HCT116 (cell line): ENCODE results near the gene AKAP8. TPM values are rescaled to one million over a fixed set of nuclear protein-coding genes. Genes with fewer than 3 reads are reported as not detected.

ENCODE experiments used
- ATAC-seq: fragments of 200-7000 bp; cut with Tn5 transposase; 2 replicates; pipeline ENCODE4 v1.9.1; 2020; ENCODE audit warnings: mild to moderate bottlenecking, moderate library complexity
- BruUV-seq: library from RNA; stranded (reverse); fragments of 400-500 nt; replicated peaks from 2 replicates; lab custom pipeline; 2021; lab: Mats Ljungman, UMichigan
- CTCF ChIA-PET: fragments of 300-600 bp; sonication (Branson Sonifier 250); formaldehyde crosslinking; loops from one replicate; lab custom pipeline; 2021; ENCODE audit warnings: antibody characterized with exemption; lab: Charles Lee
- POLR2A ChIA-PET: fragments of 300-600, 350-600 bp; sonication (Branson Sonifier 250); formaldehyde crosslinking; loops from one replicate; lab custom pipeline; 2021; ENCODE audit warnings: antibody characterized with exemption; lab: Charles Lee
- RAD21 ChIA-PET, 2 experiments: fragments of 300-600 bp; sonication (Branson Sonifier 250); formaldehyde crosslinking; loops; one replicate each; lab custom pipeline; 2023; ENCODE audit warnings: low total read pairs in 2 of 2; ENCODE audit not compliant: uncharacterized antibody in 2 of 2, unreplicated experiment in 2 of 2, low non-redundant PET in 1 of 2; lab: Charles Lee
- DNase-seq: peaks from one replicate; pipeline ENCODE4 v3.0.0-alpha.2; 2010; ENCODE audit warnings: low read depth, low spot score
- H2AFZ ChIP-seq: fragments of 200-600 bp; shearing (Covaris generic), sonication (generic); 2 replicates; pipeline ENCODE4 v1.6.1; 2017; ENCODE audit warnings: low read depth, mixed run types, mixed read lengths, antibody characterized with exemption, low read length; ENCODE audit not compliant: poor library complexity, severe bottlenecking
- H3K27ac ChIP-seq: 2 replicates; pipeline ENCODE4 v1.5.1; 2012; ENCODE audit warnings: low read depth, low read length
- H3K27me3 ChIP-seq: fragments of 200-600 bp; sonication (generic); 2 replicates; pipeline ENCODE4 v1.6.1; 2016; ENCODE audit warnings: mixed run types, low read length, mixed read lengths; ENCODE audit not compliant: insufficient read depth
- H3K36me3 ChIP-seq, 2 experiments: fragments of 200-500 bp in 1 of 2; fragments of 200-600 bp in 1 of 2; sonication (Bioruptor generic) in 1 of 2; sonication (generic) in 1 of 2; 2 replicates each; pipeline versions ENCODE4 v1.5.1 to v1.6.1; 2014 to 2016; ENCODE audit warnings: low read length in 2 of 2, inconsistent platforms in 1 of 2, mixed read lengths in 1 of 2, mixed run types in 1 of 2; ENCODE audit not compliant: insufficient read depth in 2 of 2, control insufficient read depth in 1 of 2
- H3K4me1 ChIP-seq, 2 experiments: fragments of 200-600 bp in 1 of 2; sonication (generic) in 1 of 2; 2 replicates each; pipeline versions ENCODE4 v1.5.1 to v1.6.1; 2012 to 2017; ENCODE audit warnings: low read length in 2 of 2, inconsistent platforms in 1 of 2, mild to moderate bottlenecking in 1 of 2, mixed read lengths in 1 of 2, mixed run types in 1 of 2, moderate library complexity in 1 of 2; ENCODE audit not compliant: insufficient read depth in 2 of 2, control insufficient read depth in 1 of 2
- H3K4me2 ChIP-seq: fragments of 200-600 bp; sonication (generic); 2 replicates; pipeline ENCODE4 v1.6.1; 2017; ENCODE audit warnings: mixed run types, low read length, mixed read lengths
- H3K4me3 ChIP-seq, 2 experiments: fragments of 200-600 bp in 1 of 2; sonication (generic) in 1 of 2; replicated peaks in 1 of 2; 2 replicates each; pipeline ENCODE4 v1.5.1; 2011 to 2016; ENCODE audit warnings: low read length in 2 of 2, control low read depth in 1 of 2, low read depth in 1 of 2, mild to moderate bottlenecking in 1 of 2, mixed read lengths in 1 of 2, mixed run types in 1 of 2
- H3K79me2 ChIP-seq: fragments of 200-600 bp; sonication (generic); 2 replicates; pipeline ENCODE4 v1.6.1; 2017; ENCODE audit warnings: mild to moderate bottlenecking, mixed run types, low read length, moderate library complexity, mixed read lengths; ENCODE audit not compliant: insufficient read depth
- H3K9ac ChIP-seq: fragments of 200-600 bp; sonication (generic); 2 replicates; pipeline ENCODE4 v1.6.1; 2016; ENCODE audit warnings: low read length, mixed read lengths
- H3K9me2 ChIP-seq: fragments of 200-600 bp; sonication (generic), shearing (Covaris generic); 2 replicates; pipeline ENCODE4 v1.6.1; 2017; ENCODE audit warnings: mixed run types, mild to moderate bottlenecking, moderate library complexity; ENCODE audit not compliant: insufficient read depth
- H3K9me3 ChIP-seq, 2 experiments: fragments of 200-500 bp in 1 of 2; fragments of 200-600 bp in 1 of 2; sonication (Bioruptor generic) in 1 of 2; sonication (generic) in 1 of 2; 2 replicates each; pipeline ENCODE4 v1.6.1; 2014 to 2017; ENCODE audit warnings: low read length in 2 of 2, mixed read lengths in 2 of 2, inconsistent platforms in 1 of 2, low read depth in 1 of 2, mild to moderate bottlenecking in 1 of 2, mixed run types in 1 of 2, moderate library complexity in 1 of 2; ENCODE audit not compliant: control insufficient read depth in 1 of 2, insufficient read depth in 1 of 2
- H4K20me1 ChIP-seq: fragments of 200-600 bp; sonication (generic), shearing (Covaris generic); 2 replicates; pipeline ENCODE4 v1.6.1; 2017; ENCODE audit warnings: mixed run types, mild to moderate bottlenecking, moderate library complexity; ENCODE audit not compliant: insufficient read depth
- CEBPB ChIP-seq: IDR thresholded peaks from 2 replicates; pipeline ENCODE4 v1.6.1; 2012; ENCODE audit warnings: low read depth
- EGR1 ChIP-seq: IDR thresholded peaks from 2 replicates; pipeline ENCODE4 v1.6.1; 2012; ENCODE audit warnings: low read depth
- ELF1 ChIP-seq: IDR thresholded peaks from 2 replicates; pipeline ENCODE4 v1.6.1; 2012; ENCODE audit warnings: low read depth, borderline replicate concordance
- EZH2 ChIP-seq: fragments of 200-600 bp; sonication (generic); IDR thresholded peaks from 2 replicates; pipeline ENCODE4 v1.6.1; 2017; ENCODE audit warnings: antibody characterized with exemption, mixed run types
- EZH2phosphoT487 ChIP-seq: fragments of 200-600 bp; IDR thresholded peaks from 2 replicates; pipeline ENCODE4 v1.6.1; 2018; ENCODE audit warnings: antibody characterized with exemption, borderline replicate concordance
- FOSL1 ChIP-seq: IDR thresholded peaks from 2 replicates; pipeline ENCODE4 v1.6.1; 2012; ENCODE audit warnings: low read depth
- JUND ChIP-seq: IDR thresholded peaks from 2 replicates; pipeline ENCODE4 v1.6.1; 2012
- RAD21 ChIP-seq: IDR thresholded peaks from 2 replicates; pipeline ENCODE4 v1.6.1; 2012; ENCODE audit warnings: low read depth, mild to moderate bottlenecking
- SIN3A ChIP-seq: IDR thresholded peaks from 2 replicates; pipeline ENCODE4 v1.6.1; 2012; ENCODE audit warnings: low read depth
- SRF ChIP-seq: IDR thresholded peaks from 2 replicates; pipeline ENCODE4 v1.6.1; 2012; ENCODE audit warnings: low read depth
- TCF7L2 ChIP-seq: IDR thresholded peaks from 2 replicates; pipeline ENCODE4 v1.7.0; 2011; ENCODE audit warnings: borderline replicate concordance, inconsistent platforms; ENCODE audit not compliant: insufficient read depth, insufficient read length; ENCODE audit errors: extremely low read depth
- ZFX ChIP-seq: fragments of 450-650 bp; IDR thresholded peaks from 2 replicates; pipeline ENCODE4 v1.6.1; 2017
- ZNF274 ChIP-seq: fragments of 200-500 bp; sonication (Bioruptor generic); IDR thresholded peaks from 2 replicates; pipeline ENCODE4 v1.6.1; 2014; ENCODE audit warnings: mild to moderate bottlenecking, low read depth, low read length, inconsistent platforms
- intact Hi-C: fragments of 100-400 bp; cut with micrococcal nuclease; formaldehyde crosslinking; loops from 2 replicates; pipeline ENCODE4 v1.10.0; 2022
- total RNA-seq: library from RNA; stranded (reverse); gene quantifications from one replicate; pipeline ENCODE4 v1.2.1, GENCODE V29; 2021; ENCODE audit not compliant: unreplicated experiment
- TF ChIP-seq, protein P1 (sequence below): IDR thresholded peaks from 2 replicates; pipeline ENCODE4 v1.6.1; 2011; ENCODE audit warnings: mild to moderate bottlenecking, low read length, moderate library complexity; ENCODE audit not compliant: insufficient replicate concordance; ENCODE audit errors: extremely low read depth
- TF ChIP-seq, protein P2 (sequence below): IDR thresholded peaks from 2 replicates; pipeline ENCODE4 v1.6.1; 2012; ENCODE audit warnings: low read depth
- TF ChIP-seq, protein P3 (sequence below): IDR thresholded peaks from 2 replicates; pipeline ENCODE4 v1.6.1; 2012
- TF ChIP-seq, protein P4 (sequence below), 3 experiments: fragments of 200-600 bp in 1 of 3; sonication (generic) in 1 of 3; IDR thresholded peaks in 2 of 3; conservative IDR thresholded peaks in 1 of 3; 2 replicates each; pipeline ENCODE4 v1.5.1; 2012 to 2017; ENCODE audit warnings: low read depth in 2 of 3, low read length in 2 of 3, antibody characterized with exemption in 1 of 3, borderline replicate concordance in 1 of 3, control low read depth in 1 of 3, mild to moderate bottlenecking in 1 of 3, mixed read lengths in 1 of 3, mixed run types in 1 of 3, moderate library complexity in 1 of 3; ENCODE audit not compliant: insufficient read depth in 1 of 3
- TF ChIP-seq, protein P5 (sequence below): IDR thresholded peaks from 2 replicates; pipeline ENCODE4 v1.6.1; 2012

Gene AKAP8
- total RNA-seq, 1 experiment from 2014 or later, result 50.6 TPM

DNA sequence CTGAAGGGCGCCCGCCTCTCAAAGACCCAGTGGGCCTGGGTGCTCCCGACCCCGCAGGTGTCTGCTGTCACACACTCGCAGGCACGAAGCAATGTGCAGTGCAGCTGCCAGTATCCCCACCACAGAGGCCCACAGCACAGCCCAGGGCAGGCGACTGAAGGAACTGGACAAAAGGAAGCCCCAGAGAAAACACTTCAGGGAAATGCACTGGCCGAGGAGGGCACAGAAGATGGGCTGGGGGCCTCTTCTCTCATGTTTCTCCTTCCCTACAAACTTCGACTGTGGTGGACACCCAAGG, 10.0 kb downstream of the AKAP8 start:
- no peaks in the 10 kb centered on the region for H3K4me1 ChIP-seq
- RAD21 ChIA-PET, result no interaction called here
- no peak overlapping the region for H3K27ac ChIP-seq
- BruUV-seq, result no TSS peak
- H3K9me2 ChIP-seq, result no peaks in the 10 kb centered on the region
- no peak overlapping the region for H3K4me2 ChIP-seq
- no peaks in the 10 kb centered on the region for H4K20me1 ChIP-seq
- no peak for ATAC-seq
- H3K27me3 ChIP-seq, result no peaks in the 10 kb centered on the region
- intact Hi-C loops, result no loop called here
- H2AFZ ChIP-seq, result no peak overlapping the region
- no peaks in the 10 kb centered on the region for H3K9me3 ChIP-seq
- POLR2A ChIA-PET, result no interaction called here
- CTCF ChIA-PET, result no interaction called here
- H3K79me2 ChIP-seq, result peaks cover 31% of the 10 kb centered on the region
- peaks cover 32 to 67% of the 10 kb centered on the region in 2 experiments for H3K36me3 ChIP-seq
- no peak for DNase-seq
- TF ChIP-seq, protein P1, sequence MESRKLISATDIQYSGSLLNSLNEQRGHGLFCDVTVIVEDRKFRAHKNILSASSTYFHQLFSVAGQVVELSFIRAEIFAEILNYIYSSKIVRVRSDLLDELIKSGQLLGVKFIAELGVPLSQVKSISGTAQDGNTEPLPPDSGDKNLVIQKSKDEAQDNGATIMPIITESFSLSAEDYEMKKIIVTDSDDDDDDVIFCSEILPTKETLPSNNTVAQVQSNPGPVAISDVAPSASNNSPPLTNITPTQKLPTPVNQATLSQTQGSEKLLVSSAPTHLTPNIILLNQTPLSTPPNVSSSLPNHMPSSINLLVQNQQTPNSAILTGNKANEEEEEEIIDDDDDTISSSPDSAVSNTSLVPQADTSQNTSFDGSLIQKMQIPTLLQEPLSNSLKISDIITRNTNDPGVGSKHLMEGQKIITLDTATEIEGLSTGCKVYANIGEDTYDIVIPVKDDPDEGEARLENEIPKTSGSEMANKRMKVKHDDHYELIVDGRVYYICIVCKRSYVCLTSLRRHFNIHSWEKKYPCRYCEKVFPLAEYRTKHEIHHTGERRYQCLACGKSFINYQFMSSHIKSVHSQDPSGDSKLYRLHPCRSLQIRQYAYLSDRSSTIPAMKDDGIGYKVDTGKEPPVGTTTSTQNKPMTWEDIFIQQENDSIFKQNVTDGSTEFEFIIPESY, result no peak
- TF ChIP-seq CEBPB, result no peak
- TF ChIP-seq, protein P2, sequence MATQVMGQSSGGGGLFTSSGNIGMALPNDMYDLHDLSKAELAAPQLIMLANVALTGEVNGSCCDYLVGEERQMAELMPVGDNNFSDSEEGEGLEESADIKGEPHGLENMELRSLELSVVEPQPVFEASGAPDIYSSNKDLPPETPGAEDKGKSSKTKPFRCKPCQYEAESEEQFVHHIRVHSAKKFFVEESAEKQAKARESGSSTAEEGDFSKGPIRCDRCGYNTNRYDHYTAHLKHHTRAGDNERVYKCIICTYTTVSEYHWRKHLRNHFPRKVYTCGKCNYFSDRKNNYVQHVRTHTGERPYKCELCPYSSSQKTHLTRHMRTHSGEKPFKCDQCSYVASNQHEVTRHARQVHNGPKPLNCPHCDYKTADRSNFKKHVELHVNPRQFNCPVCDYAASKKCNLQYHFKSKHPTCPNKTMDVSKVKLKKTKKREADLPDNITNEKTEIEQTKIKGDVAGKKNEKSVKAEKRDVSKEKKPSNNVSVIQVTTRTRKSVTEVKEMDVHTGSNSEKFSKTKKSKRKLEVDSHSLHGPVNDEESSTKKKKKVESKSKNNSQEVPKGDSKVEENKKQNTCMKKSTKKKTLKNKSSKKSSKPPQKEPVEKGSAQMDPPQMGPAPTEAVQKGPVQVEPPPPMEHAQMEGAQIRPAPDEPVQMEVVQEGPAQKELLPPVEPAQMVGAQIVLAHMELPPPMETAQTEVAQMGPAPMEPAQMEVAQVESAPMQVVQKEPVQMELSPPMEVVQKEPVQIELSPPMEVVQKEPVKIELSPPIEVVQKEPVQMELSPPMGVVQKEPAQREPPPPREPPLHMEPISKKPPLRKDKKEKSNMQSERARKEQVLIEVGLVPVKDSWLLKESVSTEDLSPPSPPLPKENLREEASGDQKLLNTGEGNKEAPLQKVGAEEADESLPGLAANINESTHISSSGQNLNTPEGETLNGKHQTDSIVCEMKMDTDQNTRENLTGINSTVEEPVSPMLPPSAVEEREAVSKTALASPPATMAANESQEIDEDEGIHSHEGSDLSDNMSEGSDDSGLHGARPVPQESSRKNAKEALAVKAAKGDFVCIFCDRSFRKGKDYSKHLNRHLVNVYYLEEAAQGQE, result no peak
- TF ChIP-seq ZFX, result no peak
- no peak for TF ChIP-seq TCF7L2
- no peak for TF ChIP-seq ELF1
- TF ChIP-seq, protein P3, sequence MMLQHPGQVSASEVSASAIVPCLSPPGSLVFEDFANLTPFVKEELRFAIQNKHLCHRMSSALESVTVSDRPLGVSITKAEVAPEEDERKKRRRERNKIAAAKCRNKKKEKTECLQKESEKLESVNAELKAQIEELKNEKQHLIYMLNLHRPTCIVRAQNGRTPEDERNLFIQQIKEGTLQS, result no peak
- no peak for TF ChIP-seq RAD21
- TF ChIP-seq SIN3A, result no peak
- TF ChIP-seq, protein P4, sequence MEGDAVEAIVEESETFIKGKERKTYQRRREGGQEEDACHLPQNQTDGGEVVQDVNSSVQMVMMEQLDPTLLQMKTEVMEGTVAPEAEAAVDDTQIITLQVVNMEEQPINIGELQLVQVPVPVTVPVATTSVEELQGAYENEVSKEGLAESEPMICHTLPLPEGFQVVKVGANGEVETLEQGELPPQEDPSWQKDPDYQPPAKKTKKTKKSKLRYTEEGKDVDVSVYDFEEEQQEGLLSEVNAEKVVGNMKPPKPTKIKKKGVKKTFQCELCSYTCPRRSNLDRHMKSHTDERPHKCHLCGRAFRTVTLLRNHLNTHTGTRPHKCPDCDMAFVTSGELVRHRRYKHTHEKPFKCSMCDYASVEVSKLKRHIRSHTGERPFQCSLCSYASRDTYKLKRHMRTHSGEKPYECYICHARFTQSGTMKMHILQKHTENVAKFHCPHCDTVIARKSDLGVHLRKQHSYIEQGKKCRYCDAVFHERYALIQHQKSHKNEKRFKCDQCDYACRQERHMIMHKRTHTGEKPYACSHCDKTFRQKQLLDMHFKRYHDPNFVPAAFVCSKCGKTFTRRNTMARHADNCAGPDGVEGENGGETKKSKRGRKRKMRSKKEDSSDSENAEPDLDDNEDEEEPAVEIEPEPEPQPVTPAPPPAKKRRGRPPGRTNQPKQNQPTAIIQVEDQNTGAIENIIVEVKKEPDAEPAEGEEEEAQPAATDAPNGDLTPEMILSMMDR (IDR thresholded peaks at IDR 0.05 in 2 of 3, conservative IDR thresholded peaks at IDR 0.05 in 1 of 3; ENCODE audit: borderline replicate concordance in 1 of 3, insufficient read depth in 1 of 3, low read depth in 2 of 3, low read length in 2 of 3), result no peak
- TF ChIP-seq FOSL1, result no peak
- TF ChIP-seq, protein P5, sequence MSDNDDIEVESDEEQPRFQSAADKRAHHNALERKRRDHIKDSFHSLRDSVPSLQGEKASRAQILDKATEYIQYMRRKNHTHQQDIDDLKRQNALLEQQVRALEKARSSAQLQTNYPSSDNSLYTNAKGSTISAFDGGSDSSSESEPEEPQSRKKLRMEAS, result no peak
- no peak for TF ChIP-seq SRF
- TF ChIP-seq JUND, result no peak
- no peak for TF ChIP-seq EGR1
- no peak for TF ChIP-seq EZH2phosphoT487
- no peak for TF ChIP-seq ZNF274
- TF ChIP-seq EZH2, result no peak
- no peak overlapping the region for H3K4me3 ChIP-seq
- H3K9ac ChIP-seq, result no peak overlapping the region
